RWPE2 (cell line): Measurements from ENCODE around the gene CAMK2G.

Source experiments
- ATAC-seq: fragments of 200-7000 bp; cut with Tn5 transposase; 3 replicates; pipeline ENCODE4 v1.9.1; 2021; ENCODE audit warnings: low read depth
- DNase-seq: peaks from one replicate; pipeline ENCODE4 v3.0.0-alpha.2; 2020; ENCODE audit warnings: low spot score
- H3K27ac ChIP-seq: fragments of 450-650 bp; 2 replicates; pipeline ENCODE4 v1.5.1; 2017; ENCODE audit warnings: mild to moderate bottlenecking; ENCODE audit not compliant: poor library complexity, severe bottlenecking
- H3K27me3 ChIP-seq: fragments of 250-450 bp; sonication (Bioruptor Pico); 2 replicates; pipeline ENCODE4 v1.5.1; 2021; ENCODE audit warnings: mild to moderate bottlenecking, moderate library complexity; ENCODE audit not compliant: insufficient read depth, poor library complexity, severe bottlenecking
- H3K36me3 ChIP-seq: fragments of 250-450 bp; sonication (Bioruptor Pico); 2 replicates; pipeline ENCODE4 v1.5.1; 2020; ENCODE audit warnings: low read depth, mild to moderate bottlenecking, moderate library complexity
- H3K4me1 ChIP-seq: fragments of 250-450 bp; sonication (Bioruptor Pico); 2 replicates; pipeline ENCODE4 v1.5.1; 2021; ENCODE audit warnings: mild to moderate bottlenecking, moderate library complexity; ENCODE audit not compliant: insufficient read depth, poor library complexity, severe bottlenecking
- H3K4me3 ChIP-seq: fragments of 250-450 bp; sonication (Bioruptor Pico); 2 replicates; pipeline ENCODE4 v1.5.1; 2021; ENCODE audit warnings: mild to moderate bottlenecking, moderate library complexity; ENCODE audit not compliant: severe bottlenecking
- H3K9me3 ChIP-seq: fragments of 250-450 bp; sonication (Bioruptor Pico); 2 replicates; pipeline ENCODE4 v1.5.1; 2021; ENCODE audit warnings: mild to moderate bottlenecking, moderate library complexity; ENCODE audit not compliant: severe bottlenecking
- CTCF ChIP-seq: fragments of 450-650 bp; IDR thresholded peaks from one replicate; pipeline ENCODE4 v1.5.1; 2017; ENCODE audit warnings: mild to moderate bottlenecking, moderate library complexity; ENCODE audit not compliant: poor library complexity, severe bottlenecking

Gene CAMK2G

GRCh38 chr10:73873142-73873837, 1.1 kb downstream of the CAMK2G start:
- H3K4me3 ChIP-seq, result peak overlapping the region; percentile 10
- peaks cover 17% of the 10 kb centered on the region for H3K4me1 ChIP-seq
- no peak for TF ChIP-seq CTCF
- ATAC-seq (no peak), DNase-seq (no peak)
- H3K27me3 ChIP-seq, result no peaks in the 10 kb centered on the region
- H3K36me3 ChIP-seq, result peaks cover 29% of the 10 kb centered on the region
- H3K27ac ChIP-seq, result peak overlapping the region; percentile 21
- H3K9me3 ChIP-seq, result no peaks in the 10 kb centered on the region

GRCh38 chr10:73872190-73872710, 2.1 kb downstream of the CAMK2G start:
- Histone ChIP-seq H3K4me3 (no peak overlapping the region), H3K36me3 (peaks cover 29% of the 10 kb centered on the region), H3K27me3 (no peaks in the 10 kb centered on the region), H3K27ac (peak overlapping the region; percentile 8), H3K9me3 (no peaks in the 10 kb centered on the region), H3K4me1 (peaks cover 17% of the 10 kb centered on the region)
- no peak for DNase-seq
- TF ChIP-seq CTCF, result no peak
- no peak for ATAC-seq

GRCh38 chr10:73871295-73872189, 2.8 kb downstream of the CAMK2G start:
- H3K4me1 ChIP-seq, result peaks cover 13% of the 10 kb centered on the region
- H3K36me3 ChIP-seq, result peaks cover 29% of the 10 kb centered on the region

GRCh38 chr10:73868655-73869195, 5.6 kb downstream of the CAMK2G start:
- Histone ChIP-seq H3K9me3 (no peaks in the 10 kb centered on the region), H3K27me3 (no peaks in the 10 kb centered on the region), H3K27ac (no peak overlapping the region), H3K36me3 (peaks cover 34% of the 10 kb centered on the region), H3K4me3 (no peak overlapping the region), H3K4me1 (peaks cover 3% of the 10 kb centered on the region)
- DNase-seq (no peak), ATAC-seq (no peak)
- no peak for TF ChIP-seq CTCF

More at GRCh38 chr10:73871295-73872189, 2.8 kb downstream of the CAMK2G start:
- no peak for TF ChIP-seq CTCF
- no peaks in the 10 kb centered on the region for H3K27me3 ChIP-seq
- peak overlapping the region; percentile 8 for H3K27ac ChIP-seq
- H3K4me3 ChIP-seq, result no peak overlapping the region
- no peaks in the 10 kb centered on the region for H3K9me3 ChIP-seq
- DNase-seq (no peak), ATAC-seq (no peak; the same call in 2 of the 3 replicates)
